SHP77 (cell line): ENCODE measurements around the gene CDKN2A.

Experiments
- DNase-seq, 2 experiments: peaks; one replicate each; lab custom pipeline; 2025; lab: John Stamatoyannopoulos, UW

Gene CDKN2A

GRCh38 chr9:21993893-21994555 is at the start of gene CDKN2A:
TSS of gene CDKN2A (minus strand) at chr9:21994392.
- peak; percentile 69 to 81 for DNase-seq

GRCh38 chr9:22043928-22044327 is 49.7 kb upstream of the CDKN2A start:
- no peak for DNase-seq

- no peak for DNase-seq
Measured at GRCh38 chr9:22041775-22042174, 47.6 kb upstream of the CDKN2A start.

- DNase-seq: no peak
Measured at GRCh38 chr9:22041344-22041743, 47.2 kb upstream of the CDKN2A start.

GRCh38 chr9:22040760-22041159 is 46.6 kb upstream of the CDKN2A start:
- DNase-seq: no peak

GRCh38 chr9:22039258-22039657 is 45.1 kb upstream of the CDKN2A start:
- DNase-seq: no peak

GRCh38 chr9:22037954-22038690 is 43.9 kb upstream of the CDKN2A start:
- DNase-seq: no peak

GRCh38 chr9:22036866-22037626 is 42.9 kb upstream of the CDKN2A start:
- DNase-seq: no peak

GRCh38 chr9:22035591-22036011 is 41.4 kb upstream of the CDKN2A start:
- no peak for DNase-seq

GRCh38 chr9:22033012-22033630 is 38.9 kb upstream of the CDKN2A start:
- DNase-seq: no peak

GRCh38 chr9:22031655-22032411 is 37.6 kb upstream of the CDKN2A start:
- no peak for DNase-seq

- no peak for DNase-seq
Measured at GRCh38 chr9:22030101-22030598, 36.0 kb upstream of the CDKN2A start.

- DNase-seq: no peak
Measured at GRCh38 chr9:22029231-22029630, 35.0 kb upstream of the CDKN2A start.

- no peak for DNase-seq
Measured at GRCh38 chr9:22028394-22028793, 34.2 kb upstream of the CDKN2A start.

- DNase-seq: no peak
Measured at GRCh38 chr9:22026696-22027095, 32.5 kb upstream of the CDKN2A start.

GRCh38 chr9:22022396-22022795 is 28.2 kb upstream of the CDKN2A start:
- DNase-seq: no peak

- DNase-seq: no peak
Measured at GRCh38 chr9:22010866-22011625, 16.9 kb upstream of the CDKN2A start.

GRCh38 chr9:22009506-22009867 is 15.3 kb upstream of the CDKN2A start:
- no peak for DNase-seq

- peak; percentile 75 to 79 for DNase-seq
Measured at GRCh38 chr9:22008717-22009505, 14.7 kb upstream of the CDKN2A start, which contains the start of gene CDKN2B. TSS of gene CDKN2B (minus strand) at chr9:22009305. CDS start at chr9:22008953, 352 bp downstream.

- DNase-seq: no peak
Measured at GRCh38 chr9:22008384-22008716, 14.2 kb upstream of the CDKN2A start.
